HepG2 (cell line): ENCODE results near the gene HAND1. TPM values are rescaled to one million over a fixed set of nuclear protein-coding genes. Genes with fewer than 3 reads are reported as not detected.

Experiments used
- ATAC-seq: fragments of 200-7000 bp; cut with Tn5 transposase; 3 replicates; pipeline ENCODE4 v1.9.1; 2020; ENCODE audit warnings: mild to moderate bottlenecking, moderate library complexity
- BruUV-seq: library from RNA; stranded (reverse); fragments of 400-500 nt; replicated peaks from 2 replicates; lab custom pipeline; 2021; lab: Mats Ljungman, UMichigan
- CTCF ChIA-PET: fragments of 300-600 bp; formaldehyde crosslinking; extraction: SDS; loops from one replicate; lab custom pipeline; 2021; ENCODE audit warnings: low total read pairs, inconsistent platforms, low intra/inter-chr PET ratio; lab: Yijun Ruan, JAX
- POLR2A ChIA-PET: fragments of 350-600 bp; sonication (Branson Sonifier 250); formaldehyde crosslinking; loops from one replicate; lab custom pipeline; 2020; ENCODE audit warnings: antibody characterized with exemption, inconsistent platforms; lab: Yijun Ruan, JAX
- DNase-seq: peaks from one replicate; pipeline ENCODE4 v3.0.0-alpha.2; 2015; ENCODE audit warnings: low spot score
- FAIRE-seq: peaks from 3 replicates; lab custom pipeline; 2011; peaks lifted over from hg19 to GRCh38; lab: Jason Lieb, UNC
- H2AFZ ChIP-seq: one replicate; pipeline ENCODE4 v1.6.1; 2011; ENCODE audit warnings: low read length, inconsistent platforms
- H3K27ac ChIP-seq: fragments of 300-600 bp; 3 replicates; pipeline ENCODE4 v1.8.0; 2011; ENCODE audit warnings: mixed run types, mild to moderate bottlenecking, mixed read lengths, low read length, inconsistent platforms; ENCODE audit not compliant: insufficient read depth; ENCODE audit errors: extremely low read length
- H3K27me3 ChIP-seq, 2 experiments: fragments of 200-600 bp in 1 of 2; 2 replicates in 1 of 2; 3 replicates in 1 of 2; pipeline versions ENCODE4 v1.6.0 to v1.8.0; 2011; ENCODE audit warnings: low read length in 2 of 2, mild to moderate bottlenecking in 2 of 2, moderate library complexity in 2 of 2, inconsistent platforms in 1 of 2; ENCODE audit not compliant: insufficient read depth in 2 of 2, control insufficient read depth in 1 of 2
- H3K36me3 ChIP-seq, 2 experiments: fragments of 200-600 bp in 1 of 2; replicated peaks in 1 of 2; 2 replicates in 1 of 2; 3 replicates in 1 of 2; pipeline versions ENCODE4 v1.5.1 to v1.8.0; 2011; ENCODE audit warnings: low read length in 2 of 2, inconsistent platforms in 1 of 2; ENCODE audit not compliant: insufficient read depth in 2 of 2, control insufficient read depth in 1 of 2
- H3K4me1 ChIP-seq: 2 replicates; pipeline ENCODE4 v1.5.1; 2012; ENCODE audit warnings: low read length, inconsistent platforms; ENCODE audit not compliant: insufficient read depth
- H3K4me2 ChIP-seq: 2 replicates; pipeline ENCODE4 v1.6.0; 2011; ENCODE audit warnings: low read depth, low read length, inconsistent platforms
- H3K4me3 ChIP-seq, 3 experiments: fragments of 200-600 bp in 1 of 3; sonication (generic), shearing (Covaris generic) in 1 of 3; replicated peaks in 1 of 3; 2 replicates each; pipeline ENCODE4 v1.5.1; 2011 to 2016; ENCODE audit warnings: low read length in 3 of 3, inconsistent platforms in 2 of 3, low read depth in 2 of 3, mild to moderate bottlenecking in 2 of 3, control low read depth in 1 of 3, mixed read lengths in 1 of 3; ENCODE audit not compliant: insufficient read depth in 1 of 3
- H3K79me2 ChIP-seq: one replicate; pipeline ENCODE4 v1.6.1; 2011; ENCODE audit warnings: low read length, inconsistent platforms; ENCODE audit not compliant: insufficient read depth
- H3K9ac ChIP-seq: 2 replicates; pipeline ENCODE4 v1.6.0; 2011; ENCODE audit warnings: mild to moderate bottlenecking, low read depth, low read length, inconsistent platforms; ENCODE audit not compliant: insufficient read depth
- H3K9me3 ChIP-seq: 2 replicates; pipeline ENCODE4 v1.5.1; 2012; ENCODE audit warnings: mild to moderate bottlenecking, low read length
- H4K20me1 ChIP-seq: 2 replicates; pipeline ENCODE4 v1.6.0; 2011; ENCODE audit warnings: inconsistent platforms, mild to moderate bottlenecking, low read length, moderate library complexity; ENCODE audit not compliant: insufficient read depth
- ATF3 ChIP-seq: sonication (generic); formaldehyde crosslinking; IDR thresholded peaks from 2 replicates; pipeline ENCODE4 v1.4.0; 2020; ENCODE audit warnings: missing genetic modification reagents
- ELF3 ChIP-seq: IDR thresholded peaks from 2 replicates; pipeline ENCODE4 v1.6.1; 2016; ENCODE audit warnings: missing genetic modification reagents, missing compliant biosample characterization
- IRF2 ChIP-seq: IDR thresholded peaks from 2 replicates; pipeline ENCODE4 v1.6.1; 2018; ENCODE audit warnings: missing genetic modification reagents, missing compliant biosample characterization
- JUNB ChIP-seq: sonication (generic); formaldehyde crosslinking; IDR thresholded peaks from 2 replicates; pipeline ENCODE4 v1.8.0; 2022; ENCODE audit warnings: missing genetic modification reagents, mild to moderate bottlenecking, borderline replicate concordance
- KDM1A ChIP-seq: IDR thresholded peaks from 2 replicates; pipeline ENCODE4 v1.6.1; 2016; ENCODE audit warnings: missing compliant biosample characterization
- NR1H2 ChIP-seq: sonication (generic); formaldehyde crosslinking; IDR thresholded peaks from 2 replicates; pipeline ENCODE4 v1.8.1; 2022; ENCODE audit warnings: low read depth, missing genetic modification reagents, borderline replicate concordance
- PLSCR1 ChIP-seq: sonication (generic); formaldehyde crosslinking; IDR thresholded peaks from 2 replicates; pipeline ENCODE4 v1.5.0; 2020; ENCODE audit warnings: missing genetic modification reagents, mild to moderate bottlenecking, borderline replicate concordance
- SKI ChIP-seq: fragments of 450-650 bp; IDR thresholded peaks from one replicate; pipeline ENCODE4 v1.6.1; 2018; ENCODE audit warnings: mild to moderate bottlenecking; ENCODE audit not compliant: partially characterized antibody
- TOE1 ChIP-seq: sonication (generic); formaldehyde crosslinking; IDR thresholded peaks from 2 replicates; pipeline ENCODE4 v1.4.0; 2020; ENCODE audit warnings: mild to moderate bottlenecking, missing genetic modification reagents
- ZBTB34 ChIP-seq: sonication (generic); formaldehyde crosslinking; IDR thresholded peaks from 2 replicates; pipeline ENCODE4 v1.8.0; 2022; ENCODE audit warnings: mild to moderate bottlenecking, missing genetic modification reagents
- ZBTB44 ChIP-seq: sonication (generic); formaldehyde crosslinking; IDR thresholded peaks from 2 replicates; pipeline ENCODE4 v1.4.0; 2020; ENCODE audit warnings: missing genetic modification reagents
- ZNF230 ChIP-seq: sonication (generic); formaldehyde crosslinking; IDR thresholded peaks from 2 replicates; pipeline ENCODE4 v1.4.0; 2020; ENCODE audit warnings: mild to moderate bottlenecking, missing genetic modification reagents
- ZNF256 ChIP-seq: sonication (generic); formaldehyde crosslinking; conservative IDR thresholded peaks from 2 replicates; pipeline ENCODE4 v1.4.0; 2020; ENCODE audit warnings: missing genetic modification reagents
- ZNF446 ChIP-seq: sonication (generic); formaldehyde crosslinking; IDR thresholded peaks from 2 replicates; pipeline ENCODE4 v1.5.0; 2020; ENCODE audit warnings: mild to moderate bottlenecking, missing genetic modification reagents
- ZNF576 ChIP-seq: sonication (generic); formaldehyde crosslinking; IDR thresholded peaks from 2 replicates; pipeline ENCODE4 v1.4.0; 2020; ENCODE audit warnings: mild to moderate bottlenecking, missing genetic modification reagents
- WGBS: methylation state at CpG from one replicate; pipeline ENCODE4 v1.1.6; 2017; ENCODE audit warnings: low lambda C conversion rate; 5-methylcytosine and 5-hydroxymethylcytosine counted together
- in situ Hi-C: cut with HindIII; loops from 2 replicates; pipeline ENCODE4 v1.10.0; 2017; ENCODE audit warnings: low pct_unique_long_range_greater_than_20kb; ENCODE audit not compliant: extremely low pct_ligation_motif_present
- intact Hi-C: fragments of 100-400 bp; cut with micrococcal nuclease; formaldehyde crosslinking; loops from one replicate; pipeline ENCODE4 v1.10.0; 2022; ENCODE audit not compliant: unreplicated experiment
- polyA plus RNA-seq, 8 experiments: library from polyadenylated mRNA; depleted of rRNA in 3 of 8; stranded (reverse) in 7 of 8; unstranded in 1 of 8; fragments of >200 nt; fragmentation: Illumina TruSeq in 4 of 8; extraction: Trizol in 4 of 8; gene quantifications; 2 replicates each; pipeline versions ENCODE4 v1.2.1 to v1.2.3, GENCODE V29; 2011 to 2016; ENCODE audit warnings: low read depth in 4 of 8, missing spikeins in 1 of 8, mixed read lengths in 1 of 8; ENCODE audit not compliant: insufficient read depth in 1 of 8
- total RNA-seq, 5 experiments: library from RNA; depleted of rRNA; stranded (reverse); fragments of >200 nt; fragmentation: Illumina TruSeq; extraction: Trizol; gene quantifications; 2 replicates each; pipeline ENCODE4 v1.2.3, GENCODE V29; 2016; ENCODE audit warnings: low read depth in 1 of 5
- TF ChIP-seq, protein P1 (sequence below): sonication (generic); formaldehyde crosslinking; IDR thresholded peaks from 2 replicates; pipeline ENCODE4 v1.4.0; 2020; ENCODE audit warnings: missing genetic modification reagents, borderline replicate concordance
- TF ChIP-seq, protein P2 (sequence below): IDR thresholded peaks from 2 replicates; pipeline ENCODE4 v1.6.1; 2016; ENCODE audit warnings: missing biosample characterization, missing genetic modification reagents, low read depth

HAND1 gene
- total and polyA plus RNA-seq, 2 of the 13 experiments (the other 11 are each of a cell fraction or from before 2014, with no cell fraction given), result not detected

DNA sequence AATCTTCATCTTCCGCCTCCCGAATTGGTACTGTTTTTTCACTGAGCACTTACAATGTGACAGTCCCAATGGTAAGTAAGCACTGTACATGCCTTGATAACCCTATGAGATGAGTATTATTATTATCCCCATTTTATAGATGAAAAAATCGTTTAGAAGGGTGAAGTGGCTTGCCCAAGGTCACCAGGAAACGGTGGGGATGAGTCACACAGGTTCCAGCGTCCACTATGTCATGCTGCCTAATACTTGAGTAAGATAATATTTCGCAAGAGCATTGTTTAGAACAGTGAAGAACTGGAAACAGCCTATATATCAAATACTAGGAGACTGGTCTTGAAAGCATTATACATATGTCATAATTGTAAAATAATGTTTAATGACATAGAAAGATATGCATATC is 12.9 kb downstream of the HAND1 start (continued):
- peak; percentile 68; the same call in 1 of the 2 replicates for TF ChIP-seq ATF3 (CRISPR knock-in tag)
- no peak for TF ChIP-seq ZNF576
- TF ChIP-seq ELF3 (CRISPR knock-in tag), result peak; percentile 56
- TF ChIP-seq JUNB (CRISPR knock-in tag), result peak; percentile 43; the same call in 1 of the 2 replicates
- 0 out of 2 replicates have a peak, but pooled peaks have one; percentile 77 for TF ChIP-seq KDM1A
- TF ChIP-seq, protein P1, sequence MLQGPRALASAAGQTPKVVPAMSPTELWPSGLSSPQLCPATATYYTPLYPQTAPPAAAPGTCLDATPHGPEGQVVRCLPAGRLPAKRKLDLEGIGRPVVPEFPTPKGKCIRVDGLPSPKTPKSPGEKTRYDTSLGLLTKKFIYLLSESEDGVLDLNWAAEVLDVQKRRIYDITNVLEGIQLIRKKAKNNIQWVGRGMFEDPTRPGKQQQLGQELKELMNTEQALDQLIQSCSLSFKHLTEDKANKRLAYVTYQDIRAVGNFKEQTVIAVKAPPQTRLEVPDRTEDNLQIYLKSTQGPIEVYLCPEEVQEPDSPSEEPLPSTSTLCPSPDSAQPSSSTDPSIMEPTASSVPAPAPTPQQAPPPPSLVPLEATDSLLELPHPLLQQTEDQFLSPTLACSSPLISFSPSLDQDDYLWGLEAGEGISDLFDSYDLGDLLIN (CRISPR knock-in tag), result no peak
- TF ChIP-seq, all 625 proteins: peak for 27

DNA sequence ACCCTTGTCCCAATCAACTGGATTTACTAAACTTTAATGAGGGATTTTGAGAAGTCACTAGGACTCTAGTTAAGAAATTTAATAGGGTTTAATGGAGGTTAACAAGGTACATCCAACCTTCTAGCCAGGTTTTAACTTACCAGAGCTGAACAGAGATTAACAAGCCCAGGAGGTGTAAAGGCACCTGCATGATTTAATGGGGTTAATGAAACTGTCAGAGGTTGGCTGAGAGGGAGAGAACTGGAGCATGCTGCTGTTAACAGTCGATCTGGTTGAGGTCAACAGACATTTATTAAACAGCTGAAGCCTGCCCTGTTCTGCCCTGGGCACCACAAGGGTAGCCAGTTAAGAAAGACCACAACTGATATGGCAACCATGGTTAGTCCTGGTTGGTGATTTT is 13.6 kb downstream of the HAND1 start:
- CTCF ChIA-PET, result no interaction called here
- FAIRE-seq, result no peak
- ATAC-seq, result no peak
- no peak for TF ChIP-seq ZBTB44 (CRISPR knock-in tag)
- no peak for TF ChIP-seq PLSCR1 (CRISPR knock-in tag)
- TF ChIP-seq ZNF256 (CRISPR knock-in tag), result no peak
- no peak for TF ChIP-seq IRF2 (CRISPR knock-in tag)
- no peak for TF ChIP-seq SKI
- no peak for TF ChIP-seq NR1H2
- no peak for TF ChIP-seq ZNF446
- TF ChIP-seq TOE1 (CRISPR knock-in tag), result no peak
- no peak for TF ChIP-seq ZBTB34
- TF ChIP-seq, protein P2, sequence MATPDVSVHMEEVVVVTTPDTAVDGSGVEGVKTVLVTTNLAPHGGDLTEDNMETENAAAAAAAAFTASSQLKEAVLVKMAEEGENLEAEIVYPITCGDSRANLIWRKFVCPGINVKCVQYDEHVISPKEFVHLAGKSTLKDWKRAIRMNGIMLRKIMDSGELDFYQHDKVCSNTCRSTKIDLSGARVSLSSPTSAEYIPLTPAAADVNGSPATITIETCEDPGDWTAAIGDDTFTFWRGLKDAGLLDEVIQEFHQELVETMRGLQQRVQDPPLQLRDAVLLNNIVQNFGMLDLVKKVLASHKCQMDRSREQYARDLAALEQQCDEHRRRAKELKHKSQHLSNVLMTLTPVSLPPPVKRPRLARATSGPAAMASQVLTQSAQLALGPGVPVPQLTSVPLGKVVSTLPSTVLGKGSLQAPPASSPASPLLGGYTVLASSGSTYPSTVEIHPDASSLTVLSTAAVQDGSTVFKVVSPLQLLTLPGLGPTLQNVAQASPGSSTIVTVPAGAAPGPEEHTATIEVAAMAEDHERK (CRISPR knock-in tag), result no peak
- no peak for TF ChIP-seq ZNF230 (CRISPR knock-in tag)

More for the DNA sequence above, 13.6 kb downstream of the HAND1 start:
- WGBS, result 0% methylated on average over 1 of the region's 1 CpG
- no TSS peak for BruUV-seq
- H4K20me1 ChIP-seq, result no peaks in the 10 kb centered on the region; the same call in 1 of the 2 replicates
- no peak overlapping the region for H3K27ac ChIP-seq
- POLR2A ChIA-PET, result no interaction called here
- H3K27me3 ChIP-seq, result no peaks in the 10 kb centered on the region; a peak in 1 of 5 replicates
- no peak overlapping the region for H3K4me2 ChIP-seq
- no peak overlapping the region for H2AFZ ChIP-seq
- H3K4me1 ChIP-seq, result peaks cover 54% of the 10 kb centered on the region
- no peak overlapping the region for H3K4me3 ChIP-seq
- H3K36me3 ChIP-seq, result no peaks in the 10 kb centered on the region
- intact Hi-C loops, result no loop called here
- no peaks in the 10 kb centered on the region for H3K79me2 ChIP-seq
- in situ Hi-C loops, result no loop called here
- H3K9ac ChIP-seq, result no peak overlapping the region
- DNase-seq, result no peak
- no peaks in the 10 kb centered on the region for H3K9me3 ChIP-seq
